H4 (cell line): Measurements from ENCODE around the gene CAPN12. TPM values are rescaled to one million over a fixed set of nuclear protein-coding genes. Genes with fewer than 3 reads are reported as not detected.

Experiments
- DNase-seq: peaks from one replicate; pipeline ENCODE4 v3.0.0-alpha.2; 2015; ENCODE audit warnings: low spot score
- total RNA-seq: library from RNA; depleted of rRNA; stranded (reverse); fragments of >200 nt; shearing (Covaris generic); gene quantifications from 2 replicates; pipeline ENCODE4 v1.2.3, GENCODE V29; 2014

CAPN12 gene
- total RNA-seq, 1 experiment from 2014 or later, result not detected

- DNase-seq, result no peak
Measured at GRCh38 chr19:38737921-38738737, 6.1 kb downstream of the CAPN12 start.

- no peak for DNase-seq
Measured at GRCh38 chr19:38737281-38737865, 6.9 kb downstream of the CAPN12 start.

- no peak for DNase-seq
Measured at GRCh38 chr19:38736413-38737280, 7.6 kb downstream of the CAPN12 start.

- no peak for DNase-seq
Measured at GRCh38 chr19:38736036-38736412, 8.2 kb downstream of the CAPN12 start.

GRCh38 chr19:38735257-38735686, 9.0 kb downstream of the CAPN12 start:
- no peak for DNase-seq

GRCh38 chr19:38734426-38735256, 9.6 kb downstream of the CAPN12 start:
- no peak for DNase-seq

- DNase-seq, result no peak
Measured at GRCh38 chr19:38734176-38734425, 10.2 kb downstream of the CAPN12 start.

- no peak for DNase-seq
Measured at GRCh38 chr19:38733493-38734175, 10.6 kb downstream of the CAPN12 start.

- no peak for DNase-seq
Measured at GRCh38 chr19:38733241-38733492, 11.1 kb downstream of the CAPN12 start.

- DNase-seq, result no peak
Measured at GRCh38 chr19:38731654-38732301, 12.5 kb downstream of the CAPN12 start.

- DNase-seq, result no peak
Measured at GRCh38 chr19:38730731-38731589, 13.3 kb downstream of the CAPN12 start.

- no peak for DNase-seq
Measured at GRCh38 chr19:38730470-38730730, 13.9 kb downstream of the CAPN12 start.

- peak; percentile 68 for DNase-seq
Measured at GRCh38 chr19:38729653-38730469, 14.4 kb downstream of the CAPN12 start.

GRCh38 chr19:38728752-38729541, 15.3 kb downstream of the CAPN12 start:
- DNase-seq, result no peak

GRCh38 chr19:38727868-38728660, 16.2 kb downstream of the CAPN12 start:
- DNase-seq, result no peak

GRCh38 chr19:38727306-38727867, 16.9 kb downstream of the CAPN12 start:
- no peak for DNase-seq

GRCh38 chr19:38726761-38727301, 17.4 kb downstream of the CAPN12 start:
- no peak for DNase-seq
